Endothelial cell of umbilical vein (primary cell): ENCODE data around the gene PVR. TPM values are rescaled to one million over a fixed set of nuclear protein-coding genes. Genes with fewer than 3 reads are reported as not detected.
A peak's percentile ranks its signal among the peaks of the same experiment; 100 is the strongest.

Experiments used
- BruUV-seq: library from RNA; stranded (reverse); fragments of 400-500 nt; replicated peaks from 2 replicates; lab custom pipeline; 2021; lab: Mats Ljungman, UMichigan
- CTCF ChIA-PET: fragments of 300-600, 350-600 bp; sonication (Branson Sonifier 250); formaldehyde crosslinking; loops from one replicate; lab custom pipeline; 2021; ENCODE audit warnings: antibody characterized with exemption, inconsistent platforms; lab: Charles Lee
- POLR2A ChIA-PET: fragments of 300-600, 350-600 bp; sonication (Branson Sonifier 250); formaldehyde crosslinking; loops from one replicate; lab custom pipeline; 2021; ENCODE audit warnings: antibody characterized with exemption, inconsistent platforms; lab: Charles Lee
- DNase-seq: peaks from one replicate; pipeline ENCODE4 v3.0.0-alpha.2; 2011; ENCODE audit warnings: low read depth, low spot score
- FAIRE-seq: peaks from 2 replicates; lab custom pipeline; 2011; peaks lifted over from hg19 to GRCh38; lab: Jason Lieb, UNC
- H2AFZ ChIP-seq: 2 replicates; pipeline ENCODE4 v1.6.0; 2012; ENCODE audit warnings: low read depth, low read length, control low read depth, inconsistent platforms
- H3K27ac ChIP-seq: 2 replicates; pipeline ENCODE4 v1.5.1; 2011; ENCODE audit warnings: low read depth, mild to moderate bottlenecking, control low read depth, low read length, moderate library complexity; ENCODE audit not compliant: insufficient read depth
- H3K27me3 ChIP-seq, 2 experiments: 2 replicates each; pipeline versions ENCODE4 v1.6.0 to v1.6.1; 2011; ENCODE audit warnings: low read length in 2 of 2, mixed read lengths in 1 of 2; ENCODE audit not compliant: control insufficient read depth in 2 of 2, insufficient read depth in 2 of 2
- H3K36me3 ChIP-seq, 2 experiments: 2 replicates in 1 of 2; 3 replicates in 1 of 2; pipeline ENCODE4 v1.5.1; 2011; ENCODE audit warnings: low read length in 2 of 2, mild to moderate bottlenecking in 1 of 2, moderate library complexity in 1 of 2; ENCODE audit not compliant: control insufficient read depth in 2 of 2, insufficient read depth in 2 of 2; ENCODE audit errors: extremely low read depth in 1 of 2
- H3K4me1 ChIP-seq: 3 replicates; pipeline ENCODE4 v1.5.1; 2011; ENCODE audit warnings: mild to moderate bottlenecking, low read length; ENCODE audit not compliant: control insufficient read depth, insufficient read depth; ENCODE audit errors: extremely low read depth
- H3K4me2 ChIP-seq: 2 replicates; pipeline ENCODE4 v1.6.1; 2011; ENCODE audit warnings: low read length, control low read depth, mixed read lengths; ENCODE audit not compliant: insufficient read depth
- H3K4me3 ChIP-seq, 3 experiments: fragments of 200-600 bp in 1 of 3; sonication (generic), shearing (Covaris generic) in 1 of 3; replicated peaks in 1 of 3; 2 replicates each; pipeline ENCODE4 v1.5.1; 2011 to 2016; ENCODE audit warnings: control low read depth in 3 of 3, low read length in 3 of 3, mild to moderate bottlenecking in 2 of 3, inconsistent platforms in 1 of 3, low read depth in 1 of 3, moderate library complexity in 1 of 3; ENCODE audit not compliant: insufficient read depth in 1 of 3
- H3K79me2 ChIP-seq: 2 replicates; pipeline ENCODE4 v1.6.0; 2012; ENCODE audit warnings: low read length, inconsistent platforms; ENCODE audit not compliant: control insufficient read depth, insufficient read depth
- H3K9ac ChIP-seq: replicated peaks from 2 replicates; pipeline ENCODE3; 2011; ENCODE audit warnings: low read length, control low read depth; ENCODE audit not compliant: insufficient read depth; ENCODE audit errors: extremely low read depth
- H3K9me1 ChIP-seq: replicated peaks from 3 replicates; pipeline ENCODE4 v1.6.0; 2011; ENCODE audit warnings: mild to moderate bottlenecking, low read length; ENCODE audit not compliant: control insufficient read depth, insufficient read depth; ENCODE audit errors: extremely low read depth
- H3K9me3 ChIP-seq: replicated peaks from 2 replicates; pipeline ENCODE4 v1.5.1; 2012; ENCODE audit warnings: low read length, inconsistent platforms; ENCODE audit not compliant: control insufficient read depth, insufficient read depth
- H4K20me1 ChIP-seq: replicated peaks from 2 replicates; pipeline ENCODE3; 2011; ENCODE audit warnings: mild to moderate bottlenecking, low read length; ENCODE audit not compliant: control insufficient read depth, insufficient read depth; ENCODE audit errors: extremely low read depth
- EZH2 ChIP-seq: IDR thresholded peaks from 2 replicates; pipeline ENCODE4 v1.6.1; 2012; ENCODE audit warnings: borderline replicate concordance, low read depth, mild to moderate bottlenecking, moderate library complexity, low read length, inconsistent platforms; ENCODE audit not compliant: severe bottlenecking
- FOS ChIP-seq: IDR thresholded peaks from 2 replicates; pipeline ENCODE4 v1.6.1; 2011; ENCODE audit warnings: mild to moderate bottlenecking, low read length, moderate library complexity, borderline replicate concordance; ENCODE audit not compliant: insufficient read depth
- GATA2 ChIP-seq: IDR thresholded peaks from 2 replicates; pipeline ENCODE4 v1.7.0; 2011; ENCODE audit warnings: low read depth, mild to moderate bottlenecking, moderate library complexity, mixed read lengths, low read length; ENCODE audit not compliant: insufficient read length, insufficient read depth
- JUN ChIP-seq: IDR thresholded peaks from 2 replicates; pipeline ENCODE4 v1.6.1; 2011; ENCODE audit warnings: borderline replicate concordance, low read depth; ENCODE audit not compliant: insufficient read length, insufficient read depth
- MYC ChIP-seq: IDR thresholded peaks from one replicate; pipeline ENCODE4 v1.6.1; 2011; ENCODE audit warnings: mild to moderate bottlenecking, low read depth, low read length
- POLR2A ChIP-seq: IDR thresholded peaks from 2 replicates; pipeline ENCODE4 v1.6.1; 2012; ENCODE audit warnings: low read depth, mild to moderate bottlenecking, control low read depth, low read length
- dilution Hi-C: fragments of 300-500 bp; cut with MboI; formaldehyde crosslinking; loops from one replicate; pipeline ENCODE4 v1.15.0; 2019; ENCODE audit warnings: low sequenced_read_pairs; ENCODE audit not compliant: extremely low pct_ligation_motif_present
- intact Hi-C: fragments of 100-400 bp; cut with micrococcal nuclease; formaldehyde crosslinking; loops from one replicate; pipeline ENCODE4 v1.10.0; 2022
- polyA plus RNA-seq, 4 experiments: library from polyadenylated mRNA; depleted of rRNA in 3 of 4; stranded (reverse) in 3 of 4; unstranded in 1 of 4; fragments of >200 nt; gene quantifications; 2 replicates each; pipeline versions ENCODE4 v1.2.1 to v1.2.3, GENCODE V29; 2011 to 2012; ENCODE audit warnings: missing spikeins in 1 of 4
- total RNA-seq: library from RNA; stranded (reverse); gene quantifications from 2 replicates; pipeline ENCODE4 v1.2.3, GENCODE V29; 2021
- TF ChIP-seq, protein P1 (sequence below): IDR thresholded peaks from 2 replicates; pipeline ENCODE4 v1.6.1; 2011; ENCODE audit not compliant: insufficient read depth, insufficient read length

Gene PVR
- total and polyA plus RNA-seq, 2 donors (not counting 3 experiments of a cell fraction or from before 2014, with no cell fraction given), result 133 to 226 TPM

GRCh38 chr19:44673510-44673909 lies 29.8 kb downstream of the PVR start:
- no TSS peak for BruUV-seq
- H4K20me1 ChIP-seq, result no peaks in the 10 kb centered on the region
- no peak for DNase-seq
- no peak for FAIRE-seq
- intact Hi-C loops, result no loop called here
- ChIA-PET POLR2A (no interaction called here), CTCF (interaction anchor here (1.2 kb wide), 2 partner anchors 10 to 103 kb away, joined by 4 to 5 read pairs; no protein-coding TSS in a partner anchor)
- H3K79me2 ChIP-seq, result no peaks in the 10 kb centered on the region
- peaks cover 8% of the 10 kb centered on the region for H3K4me1 ChIP-seq
- H3K27ac ChIP-seq, result no peak overlapping the region
- no peak overlapping the region for H3K4me3 ChIP-seq
- dilution Hi-C loops, result no loop called here
- H3K36me3 ChIP-seq, result no peaks in the 10 kb centered on the region
- no peak overlapping the region for H3K4me2 ChIP-seq
- H2AFZ ChIP-seq, result no peak overlapping the region
- no peak overlapping the region for H3K9ac ChIP-seq
- no peaks in the 10 kb centered on the region for H3K27me3 ChIP-seq
- TF ChIP-seq JUN, result no peak
- no peak for TF ChIP-seq EZH2
- TF ChIP-seq, protein P1, sequence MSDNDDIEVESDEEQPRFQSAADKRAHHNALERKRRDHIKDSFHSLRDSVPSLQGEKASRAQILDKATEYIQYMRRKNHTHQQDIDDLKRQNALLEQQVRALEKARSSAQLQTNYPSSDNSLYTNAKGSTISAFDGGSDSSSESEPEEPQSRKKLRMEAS, result no peak
- no peak for TF ChIP-seq FOS
- H3K9me3 ChIP-seq, result no peaks in the 10 kb centered on the region
- no peaks in the 10 kb centered on the region for H3K9me1 ChIP-seq

GRCh38 chr19:44675521-44675920 lies 31.8 kb downstream of the PVR start:
- BruUV-seq, result no TSS peak
- no peak overlapping the region for H3K4me3 ChIP-seq
- TF ChIP-seq MYC (no peak), GATA2 (no peak), POLR2A (peak; percentile 23), EZH2 (no peak), JUN (no peak)
- H3K9ac ChIP-seq, result no peak overlapping the region
- intact Hi-C loops (no loop called here), dilution Hi-C loops (no loop called here)
- CTCF ChIA-PET, result interaction anchor here (1.1 to 1.5 kb wide), 2 partner anchors 95 to 105 kb away, joined by 4 to 5 read pairs; no protein-coding TSS in a partner anchor
- POLR2A ChIA-PET, result no interaction called here
- H3K4me1 ChIP-seq, result peaks cover 8% of the 10 kb centered on the region
- H3K9me3 ChIP-seq, result no peaks in the 10 kb centered on the region
- DNase-seq, result no peak
- H3K27me3 ChIP-seq, result no peaks in the 10 kb centered on the region
- no peak overlapping the region for H3K4me2 ChIP-seq
- no peak overlapping the region for H2AFZ ChIP-seq
- no peak overlapping the region for H3K27ac ChIP-seq
- H3K9me1 ChIP-seq, result no peaks in the 10 kb centered on the region
- no peaks in the 10 kb centered on the region for H3K79me2 ChIP-seq
- no peaks in the 10 kb centered on the region for H3K36me3 ChIP-seq
- no peak for FAIRE-seq
- no peaks in the 10 kb centered on the region for H4K20me1 ChIP-seq
